Activated CD4-positive, alpha-beta T cell treated with anti-CD3 and anti-CD28 coated beads for 36 hours (primary cell): ENCODE results near the gene DST. TPM values are rescaled to one million over a fixed set of nuclear protein-coding genes. Genes with fewer than 3 reads are reported as not detected.

Source experiments
- ATAC-seq: fragments of 200-7000 bp; cut with Tn5 transposase; one replicate; pipeline ENCODE4 v1.10.0; 2021; ENCODE audit warnings: mild to moderate bottlenecking, moderate library complexity
- CTCF ChIA-PET: fragments of 350-600 bp; sonication (Branson Sonifier 250); formaldehyde crosslinking; loops from one replicate; lab custom pipeline; 2021; ENCODE audit warnings: antibody characterized with exemption; lab: Charles Lee
- POLR2A ChIA-PET: fragments of 350-600 bp; sonication (Branson Sonifier 250); formaldehyde crosslinking; loops from one replicate; lab custom pipeline; 2021; ENCODE audit warnings: antibody characterized with exemption, inconsistent platforms; lab: Charles Lee
- DNase-seq: peaks from one replicate; pipeline ENCODE4 v3.0.0-alpha.2; 2020
- H3K27ac Mint-ChIP-seq: one replicate; pipeline ENCODE4 v1.8.0; 2021; ENCODE audit warnings: mixed read lengths
- H3K27me3 Mint-ChIP-seq: one replicate; pipeline ENCODE4 v1.8.0; 2021; ENCODE audit warnings: mixed read lengths
- H3K36me3 Mint-ChIP-seq: one replicate; pipeline ENCODE4 v1.8.0; 2021; ENCODE audit warnings: low read depth, mixed read lengths
- H3K4me1 Mint-ChIP-seq: one replicate; pipeline ENCODE4 v1.8.0; 2021; ENCODE audit warnings: mixed read lengths
- H3K4me3 Mint-ChIP-seq: one replicate; pipeline ENCODE4 v1.8.0; 2021; ENCODE audit warnings: mild to moderate bottlenecking, moderate library complexity, mixed read lengths
- H3K9me3 Mint-ChIP-seq: one replicate; pipeline ENCODE4 v1.8.0; 2021; ENCODE audit warnings: low read depth, mixed read lengths
- intact Hi-C, 2 experiments: fragments of 100-400 bp; cut with DNase I in 1 of 2; cut with micrococcal nuclease in 1 of 2; formaldehyde crosslinking; loops; one replicate each; pipeline versions ENCODE4 v1.14.2 to v1.15.1; 2022 to 2024; cut with DNase I, micrococcal nuclease
- total RNA-seq, 2 experiments: library from RNA; stranded (reverse); gene quantifications; one replicate each; pipeline ENCODE4 v1.2.3, GENCODE V29; 2021

The DST gene
- total RNA-seq, result 1 to 10 TPM; 6.7 to 6.8 TPM

GRCh38 chr6:56642366-56643261 is at the start of gene DST:
Gene DST (minus strand): TSS chr6:56642889.
- ChIA-PET CTCF (interaction anchor here (0.6 to 0.9 kb wide), 2 partner anchors 57 to 285 kb away, joined by 3 read pairs; no protein-coding TSS in a partner anchor), POLR2A (no interaction called here)
- H3K27me3 Mint-ChIP-seq, result no peaks in the 10 kb centered on the region
- DNase-seq, result no peak
- no peak within 1 kb of the TSS for H3K27ac Mint-ChIP-seq
- H3K9me3 Mint-ChIP-seq, result no peaks in the 10 kb centered on the region
- no peaks in the 10 kb centered on the region for H3K4me1 Mint-ChIP-seq
- intact Hi-C loops, result no loop called here
- H3K4me3 Mint-ChIP-seq, result no peak within 1 kb of the TSS
- H3K36me3 Mint-ChIP-seq, result no peaks in the 10 kb centered on the region
- ATAC-seq, result no peak

GRCh38 chr6:56691814-56692213 is 49.1 kb upstream of the DST start:
- Mint-ChIP-seq H3K27ac (no peak overlapping the region), H3K9me3 (no peaks in the 10 kb centered on the region), H3K36me3 (no peaks in the 10 kb centered on the region), H3K4me1 (no peaks in the 10 kb centered on the region), H3K27me3 (peaks cover 2% of the 10 kb centered on the region), H3K4me3 (no peak overlapping the region)
- ChIA-PET POLR2A (no interaction called here), CTCF (interaction anchor here (0.6 kb wide), 1 partner anchor 710 kb away, joined by 3 read pairs; no protein-coding TSS in a partner anchor)
- no peak for DNase-seq
- intact Hi-C loops, result no loop called here
- no peak for ATAC-seq

GRCh38 chr6:56691286-56691595 is 48.6 kb upstream of the DST start:
- Mint-ChIP-seq H3K36me3 (no peaks in the 10 kb centered on the region), H3K4me3 (no peak overlapping the region), H3K27ac (no peak overlapping the region), H3K27me3 (peaks cover 2% of the 10 kb centered on the region), H3K4me1 (no peaks in the 10 kb centered on the region), H3K9me3 (no peaks in the 10 kb centered on the region)
- intact Hi-C loops, result no loop called here
- CTCF ChIA-PET, result interaction anchor here (0.6 to 1.5 kb wide), 3 partner anchors 13 to 709 kb away, joined by 3 to 5 read pairs (median 3); no protein-coding TSS in a partner anchor
- POLR2A ChIA-PET, result no interaction called here
- ATAC-seq (no peak), DNase-seq (no peak)

GRCh38 chr6:56690519-56691285 is 48.0 kb upstream of the DST start:
- Mint-ChIP-seq H3K36me3 (no peaks in the 10 kb centered on the region), H3K27me3 (peaks cover 2% of the 10 kb centered on the region), H3K4me1 (no peaks in the 10 kb centered on the region), H3K4me3 (no peak overlapping the region), H3K9me3 (no peaks in the 10 kb centered on the region), H3K27ac (no peak overlapping the region)
- intact Hi-C loops, result no loop called here
- CTCF ChIA-PET, result interaction anchor here (0.6 to 1.5 kb wide), 3 partner anchors 13 to 303 kb away, joined by 3 to 5 read pairs (median 3); no protein-coding TSS in a partner anchor
- ATAC-seq, result no peak
- no peak for DNase-seq
- POLR2A ChIA-PET, result no interaction called here

GRCh38 chr6:56689663-56690062 is 47.0 kb upstream of the DST start:
- Mint-ChIP-seq H3K27me3 (peaks cover 6% of the 10 kb centered on the region), H3K36me3 (no peaks in the 10 kb centered on the region), H3K4me3 (no peak overlapping the region), H3K9me3 (no peaks in the 10 kb centered on the region), H3K27ac (no peak overlapping the region), H3K4me1 (no peaks in the 10 kb centered on the region)
- ATAC-seq (no peak), DNase-seq (no peak)
- ChIA-PET CTCF (no interaction called here), POLR2A (no interaction called here)
- intact Hi-C loops, result no loop called here

- ATAC-seq (no peak), DNase-seq (no peak)
- H3K4me1 Mint-ChIP-seq, result no peaks in the 10 kb centered on the region
- no peak overlapping the region for H3K4me3 Mint-ChIP-seq
- ChIA-PET POLR2A (no interaction called here), CTCF (interaction anchor here (0.8 kb wide), 1 partner anchor 21 kb away, joined by 3 read pairs; no protein-coding TSS in a partner anchor)
- intact Hi-C loops, result no loop called here
- no peak overlapping the region for H3K27ac Mint-ChIP-seq
- H3K36me3 Mint-ChIP-seq, result no peaks in the 10 kb centered on the region
- H3K27me3 Mint-ChIP-seq, result peaks cover 6% of the 10 kb centered on the region
- no peaks in the 10 kb centered on the region for H3K9me3 Mint-ChIP-seq
These were observed 46.4 kb upstream of the DST start for GRCh38 chr6:56689114-56689513.

- DNase-seq (no peak), ATAC-seq (no peak)
- Mint-ChIP-seq H3K4me3 (no peak overlapping the region), H3K36me3 (no peaks in the 10 kb centered on the region), H3K4me1 (no peaks in the 10 kb centered on the region), H3K27ac (no peak overlapping the region), H3K9me3 (no peaks in the 10 kb centered on the region), H3K27me3 (peaks cover 6% of the 10 kb centered on the region)
- ChIA-PET POLR2A (no interaction called here), CTCF (interaction anchor here (0.8 kb wide), 1 partner anchor 22 kb away, joined by 3 read pairs; no protein-coding TSS in a partner anchor)
- intact Hi-C loops, result no loop called here
These were observed 45.8 kb upstream of the DST start for GRCh38 chr6:56688521-56688920.

- intact Hi-C loops, result no loop called here
- DNase-seq (no peak), ATAC-seq (no peak)
- H3K27ac Mint-ChIP-seq, result no peak overlapping the region
- H3K9me3 Mint-ChIP-seq, result no peaks in the 10 kb centered on the region
- H3K27me3 Mint-ChIP-seq, result peaks cover 5% of the 10 kb centered on the region
- no peaks in the 10 kb centered on the region for H3K4me1 Mint-ChIP-seq
- no peaks in the 10 kb centered on the region for H3K36me3 Mint-ChIP-seq
- H3K4me3 Mint-ChIP-seq, result no peak overlapping the region
- ChIA-PET CTCF (no interaction called here), POLR2A (no interaction called here)
These were observed 44.9 kb upstream of the DST start for GRCh38 chr6:56687551-56687950.

GRCh38 chr6:56686429-56686828 is 43.7 kb upstream of the DST start:
- Mint-ChIP-seq H3K27ac (no peak overlapping the region), H3K27me3 (peaks cover 4% of the 10 kb centered on the region), H3K36me3 (no peaks in the 10 kb centered on the region), H3K4me1 (no peaks in the 10 kb centered on the region), H3K9me3 (no peaks in the 10 kb centered on the region), H3K4me3 (no peak overlapping the region)
- CTCF ChIA-PET, result no interaction called here
- POLR2A ChIA-PET, result no interaction called here
- DNase-seq (no peak), ATAC-seq (no peak)
- intact Hi-C loops, result no loop called here

- Mint-ChIP-seq H3K27ac (no peak overlapping the region), H3K9me3 (no peaks in the 10 kb centered on the region), H3K4me1 (no peaks in the 10 kb centered on the region), H3K36me3 (no peaks in the 10 kb centered on the region), H3K4me3 (no peak overlapping the region), H3K27me3 (peaks cover 4% of the 10 kb centered on the region)
- ATAC-seq, result no peak
- ChIA-PET POLR2A (no interaction called here), CTCF (no interaction called here)
- intact Hi-C loops, result no loop called here
- no peak for DNase-seq
These were observed 43.3 kb upstream of the DST start for GRCh38 chr6:56685994-56686393.

- Mint-ChIP-seq H3K4me3 (no peak overlapping the region), H3K27ac (no peak overlapping the region), H3K27me3 (peaks cover 4% of the 10 kb centered on the region), H3K4me1 (no peaks in the 10 kb centered on the region), H3K36me3 (no peaks in the 10 kb centered on the region), H3K9me3 (no peaks in the 10 kb centered on the region)
- ATAC-seq, result no peak
- no peak for DNase-seq
- CTCF ChIA-PET, result no interaction called here
- POLR2A ChIA-PET, result no interaction called here
- intact Hi-C loops, result no loop called here
These were observed 42.5 kb upstream of the DST start for GRCh38 chr6:56685102-56685733.
